Adipose tissue (tissue), 3 donors: Measurements from ENCODE around the gene SFMBT1. TPM values are rescaled to one million over a fixed set of nuclear protein-coding genes. Genes with fewer than 3 reads are reported as not detected.
"Not testable (repeated sequence)": the region's sequence is repeated elsewhere in the genome, so short reads cannot be mapped to it uniquely, and the experiment has no call there.

ENCODE experiments used
- H3K27ac ChIP-seq: one replicate; pipeline ENCODE4 v1.5.1; 2013; ENCODE audit warnings: low read depth, low read length
- WGBS, 3 donors: extraction: QIAGEN DNeasy Blood & Tissue Kit; methylation state at CpG; one replicate each; pipeline ENCODE4 v1.1.7; 2013; 5-methylcytosine and 5-hydroxymethylcytosine counted together
- polyA plus RNA-seq, 3 donors: library from polyadenylated mRNA; stranded (reverse); fragments of 200-250 nt; gene quantifications; one replicate each; pipeline ENCODE4 v1.2.3, GENCODE V29; 2013
- donor health status: healthy with polysubstance abuse.
- donor health status: Bipolar disorder and iron deficiency.
- donor health status: healthy.

Gene SFMBT1
- polyA plus RNA-seq, 3 donors, result 1.9 to 5.2 (median 3.1) TPM

DNA sequence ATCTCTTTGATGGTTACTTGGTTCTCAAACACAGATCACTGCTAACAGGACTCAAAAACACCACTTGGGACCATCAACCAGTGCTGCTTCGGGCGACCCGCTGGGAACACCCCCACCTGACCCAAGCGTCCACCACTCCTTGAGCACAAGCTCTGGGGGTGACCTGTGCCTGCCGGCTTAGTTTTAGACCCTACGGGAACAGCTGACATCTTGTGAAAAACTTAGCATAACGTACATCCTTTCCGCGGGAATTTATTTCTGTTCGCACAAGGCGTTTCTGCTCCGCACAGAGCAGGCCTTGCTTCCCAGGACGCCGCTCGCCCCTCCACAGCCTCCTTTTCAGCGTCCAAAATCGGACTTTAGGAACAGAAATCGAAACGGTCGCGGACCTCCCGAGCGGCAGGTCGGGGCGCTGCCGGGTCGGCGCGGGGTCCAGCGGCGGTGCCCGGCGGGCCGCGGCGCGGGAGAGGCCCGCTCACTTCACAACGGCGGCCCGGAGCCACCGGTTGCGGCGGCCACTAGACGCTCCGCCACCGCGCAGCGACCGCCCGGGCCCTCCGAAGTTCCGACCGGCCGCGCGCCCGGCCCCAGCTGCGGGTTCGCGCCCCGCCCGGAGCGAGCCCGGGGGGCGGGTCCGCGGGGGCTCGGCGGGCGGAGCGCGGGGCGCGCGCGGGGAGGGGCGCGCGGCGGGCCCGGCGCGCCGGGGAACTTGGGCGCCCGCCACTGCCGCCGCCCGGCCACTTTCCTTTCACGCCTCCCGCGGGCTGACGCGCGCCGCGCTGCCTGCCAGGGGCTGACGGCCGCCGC lies 959 bp downstream of the SFMBT1 start:
- WGBS, 3 donors, result 0 to 1% (median 0%) methylated on average over 66 to 101 of the region's 101 CpGs

GRCh38 chr3:53044371-53044710 lies 1.5 kb downstream of the SFMBT1 start:
- no peak overlapping the region for H3K27ac ChIP-seq
- WGBS, 3 donors, result 12 to 60% (median 52%) methylated on average over 11 of the region's 11 CpGs

More for the DNA sequence above, 959 bp downstream of the SFMBT1 start:
- H3K27ac ChIP-seq, result no peak overlapping the region

GRCh38 chr3:53043738-53044137 lies 2.1 kb downstream of the SFMBT1 start:
- H3K27ac ChIP-seq, result no peak overlapping the region

GRCh38 chr3:53042651-53043050 lies 3.2 kb downstream of the SFMBT1 start:
- no peak overlapping the region for H3K27ac ChIP-seq
- 84 to 90% (median 86%) methylated on average over 3 of the region's 3 CpGs for WGBS, 3 donors

More at GRCh38 chr3:53043738-53044137, 2.1 kb downstream of the SFMBT1 start:
- WGBS, 3 donors, result 56 to 96% (median 95%) methylated on average over 2 of the region's 2 CpGs

GRCh38 chr3:53040351-53040820 lies 5.5 kb downstream of the SFMBT1 start:
- no peak overlapping the region for H3K27ac ChIP-seq

- H3K27ac ChIP-seq, result no peak overlapping the region
- 59 to 88% (median 86%) methylated on average over 2 of the region's 2 CpGs for WGBS, 3 donors
Observed at GRCh38 chr3:53039376-53039752, 6.5 kb downstream of the SFMBT1 start.

DNA sequence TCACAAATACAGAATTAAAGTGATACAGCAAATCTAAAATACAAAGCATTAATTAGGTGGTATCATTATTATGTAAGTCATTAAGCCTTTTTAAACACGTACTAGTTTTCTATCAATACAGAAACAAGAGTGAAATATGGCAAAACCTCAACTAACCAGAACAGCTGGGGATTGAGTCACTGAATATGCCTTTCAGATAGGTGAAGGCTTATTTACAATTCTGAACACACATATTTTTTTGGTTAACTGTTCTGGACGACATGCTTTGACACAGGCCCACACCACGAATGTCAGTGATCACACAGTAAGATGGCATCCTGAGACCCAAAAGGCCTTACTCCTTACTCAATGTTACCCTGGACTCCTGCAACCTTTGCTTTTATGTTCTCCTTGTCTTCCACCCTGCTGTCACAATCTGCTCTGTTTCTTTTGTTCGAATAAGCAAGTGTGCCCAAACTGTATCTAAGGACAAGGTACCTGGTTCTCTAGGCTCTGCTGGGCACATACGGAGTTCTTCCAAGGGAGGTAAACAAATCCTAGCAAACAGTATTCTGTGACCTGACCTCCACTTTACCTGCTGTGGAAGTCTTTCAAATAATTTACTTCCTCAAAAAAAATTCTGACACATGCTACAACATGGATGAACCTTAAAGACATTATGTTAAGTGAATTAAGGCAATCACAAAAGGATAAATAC lies 7.0 kb downstream of the SFMBT1 start:
- 41 to 92% (median 86%) methylated on average over 5 of the region's 5 CpGs for WGBS, 3 donors
- no peak overlapping the region for H3K27ac ChIP-seq

DNA sequence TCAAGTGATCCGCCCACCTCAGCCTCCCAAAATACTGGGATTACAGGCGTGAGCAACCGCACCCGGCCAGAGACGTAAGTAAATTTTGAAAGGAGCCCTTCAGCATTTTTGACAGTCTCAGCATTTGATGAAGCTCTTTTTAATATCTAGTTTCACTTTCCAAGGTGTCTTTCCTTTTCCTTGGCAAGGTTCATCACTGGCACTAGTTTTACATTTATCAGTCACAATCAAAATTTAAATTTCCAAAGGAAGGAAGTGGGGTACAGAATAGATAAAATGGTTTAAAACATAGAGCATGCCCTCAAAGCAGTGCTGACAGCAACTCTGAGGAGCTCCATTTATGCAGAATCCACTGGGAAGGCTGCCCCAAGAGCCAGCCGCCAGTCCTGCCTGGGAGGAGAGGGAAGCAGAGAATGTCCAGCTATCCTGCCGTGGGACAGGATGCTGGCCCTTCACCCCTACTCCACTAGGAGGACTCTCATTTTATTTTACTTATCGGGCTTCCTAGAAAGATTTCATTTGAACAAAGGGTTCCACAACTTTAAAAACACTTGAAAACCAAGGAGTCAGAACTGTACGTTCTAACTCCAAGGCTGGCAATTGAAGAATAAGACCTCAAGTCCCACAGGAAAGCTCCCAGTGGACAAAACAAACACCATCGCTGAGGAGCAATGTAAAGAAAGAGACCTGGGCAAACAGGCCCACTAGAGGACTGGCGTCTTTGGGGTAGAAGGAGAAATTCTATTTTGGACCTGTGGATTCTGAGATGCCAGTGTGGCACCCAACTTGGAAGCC lies 9.9 kb downstream of the SFMBT1 start:
- 86 to 89% (median 89%) methylated on average over 11 of the region's 11 CpGs for WGBS, 3 donors
- H3K27ac ChIP-seq, result no peak overlapping the region

- 75 to 96% (median 93%) methylated on average over 4 to 5 of the region's 5 CpGs for WGBS, 3 donors
- H3K27ac ChIP-seq, result not testable (repeated sequence)
Observed at GRCh38 chr3:53035018-53035417, 10.9 kb downstream of the SFMBT1 start.

GRCh38 chr3:53034411-53034810 lies 11.5 kb downstream of the SFMBT1 start:
- H3K27ac ChIP-seq, result not testable (repeated sequence)
- 97 to 99% (median 98%) methylated on average over 10 of the region's 10 CpGs for WGBS, 3 donors

- H3K27ac ChIP-seq, result no peak overlapping the region
Observed at GRCh38 chr3:53032609-53033008, 13.3 kb downstream of the SFMBT1 start.

- no peak overlapping the region for H3K27ac ChIP-seq
- 70 to 85% (median 81%) methylated on average over 4 of the region's 4 CpGs for WGBS, 3 donors
Observed at GRCh38 chr3:53030619-53031449, 15.0 kb downstream of the SFMBT1 start.

DNA sequence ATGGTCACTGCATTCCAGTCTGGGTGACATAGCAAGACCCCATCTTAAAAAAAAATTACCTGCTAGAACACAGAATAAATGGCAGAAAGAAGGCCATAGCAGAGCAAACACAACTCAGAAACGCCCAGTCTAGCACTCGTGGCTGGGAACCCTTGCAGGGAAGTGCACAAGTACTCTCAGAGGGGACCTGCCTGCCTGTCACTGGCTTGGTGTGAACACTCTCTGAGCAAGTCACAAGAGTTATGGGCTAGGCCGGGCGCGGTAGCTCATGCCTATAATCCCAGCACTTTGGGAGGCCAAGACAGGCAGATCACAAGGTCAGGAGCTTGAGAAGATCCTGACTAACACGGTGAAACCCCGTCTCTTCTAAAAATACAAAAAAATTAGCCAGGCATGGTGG lies 17.2 kb downstream of the SFMBT1 start:
- H3K27ac ChIP-seq, result no peak overlapping the region
- 86 to 98% (median 96%) methylated on average over 7 of the region's 7 CpGs for WGBS, 3 donors

- 39 to 80% (median 74%) methylated on average over 4 of the region's 4 CpGs for WGBS, 3 donors
- no peak overlapping the region for H3K27ac ChIP-seq
Observed at GRCh38 chr3:53027254-53027844, 18.5 kb downstream of the SFMBT1 start.

- 59 to 77% (median 76%) methylated on average over 10 of the region's 10 CpGs for WGBS, 3 donors
Observed at GRCh38 chr3:53026382-53027162, 19.3 kb downstream of the SFMBT1 start.

GRCh38 chr3:53024315-53024714 lies 21.6 kb downstream of the SFMBT1 start:
- no peak overlapping the region for H3K27ac ChIP-seq
- 88 to 92% (median 90%) methylated on average over 6 of the region's 6 CpGs for WGBS, 3 donors

More at GRCh38 chr3:53026382-53027162, 19.3 kb downstream of the SFMBT1 start:
- no peak overlapping the region for H3K27ac ChIP-seq
